Ovary (tissue), 3 donors: Measurements from ENCODE around the gene TRIM32.

Experiments used
- CTCF ChIP-seq, 3 donors: fragments of 450-650 bp in 2 of 3; fragments of 200-600 bp in 1 of 3; IDR thresholded peaks; one replicate each; pipeline versions ENCODE4 v1.5.1 to v1.8.0; 2016 to 2022; ENCODE audit warnings: antibody characterized with exemption in 3 of 3, mild to moderate bottlenecking in 1 of 3
- EP300 ChIP-seq: sonication (generic); formaldehyde crosslinking; IDR thresholded peaks from one replicate; pipeline ENCODE4 v1.6.1; 2017; ENCODE audit warnings: antibody characterized with exemption
- POLR2A ChIP-seq: fragments of 450-650 bp; IDR thresholded peaks from one replicate; pipeline ENCODE4 v1.6.1; 2017; ENCODE audit warnings: antibody characterized with exemption, mild to moderate bottlenecking, moderate library complexity
- donor health status: DM: no; HTN: no; CAD: no.

DNA sequence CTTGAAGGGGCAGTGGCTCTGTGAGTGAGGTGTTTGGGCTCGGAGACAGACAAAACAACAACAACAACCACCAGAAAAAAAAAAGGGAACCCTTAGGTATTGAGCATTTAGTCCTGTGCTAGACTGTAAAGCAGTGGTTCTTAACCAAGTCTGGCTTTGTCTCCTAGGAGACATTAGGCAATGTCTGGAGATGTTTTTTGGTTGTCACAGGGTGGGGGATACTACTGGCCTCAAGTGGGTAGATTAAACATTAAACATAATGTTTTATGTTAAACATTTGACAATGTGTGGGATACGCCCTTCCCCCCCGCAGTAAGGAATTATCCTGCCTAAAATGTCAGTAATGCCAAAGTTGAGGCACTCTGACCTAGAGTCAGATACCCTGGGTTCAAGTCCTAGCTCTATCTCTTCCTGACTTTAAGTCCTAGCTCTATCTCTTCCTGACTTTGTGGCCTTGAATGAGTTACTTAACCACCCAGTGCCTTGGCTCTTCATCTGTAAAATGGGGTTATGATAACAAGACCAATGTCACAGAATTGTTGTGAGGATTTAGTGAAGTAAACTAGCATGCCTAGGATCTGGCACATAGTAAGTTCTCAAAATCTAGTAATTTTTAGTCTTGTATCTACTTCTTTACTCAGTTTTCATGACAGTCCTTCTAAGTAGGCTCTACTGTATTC lies 1.8 kb downstream of the TRIM32 start:
- TF ChIP-seq CTCF (IDR thresholded peaks at IDR 0.05), result no peak
- no peak for TF ChIP-seq EP300
- no peak for TF ChIP-seq POLR2A
